Spleen (tissue), 7 donors: Measurements from ENCODE around the gene GOLGA2.

ENCODE experiments used
- POLR2A ChIP-seq, 3 donors: fragments of 450-650 bp; IDR thresholded peaks; one replicate each; pipeline ENCODE4 v1.5.1; 2017; ENCODE audit warnings: antibody characterized with exemption in 3 of 3, mild to moderate bottlenecking in 1 of 3
- TF ChIP-seq, protein P1 (sequence below), 11 experiments: fragments of 200-600 bp in 7 of 11; fragments of 450-650 bp in 4 of 11; sonication (generic) in 4 of 11; IDR thresholded peaks in 8 of 11; conservative IDR thresholded peaks in 3 of 11; 1 replicate in 7 of 11; 2 replicates in 4 of 11; pipeline versions ENCODE4 v1.4.0 to v1.8.0; 2016 to 2021; ENCODE audit warnings: antibody characterized with exemption in 11 of 11, inconsistent platforms in 4 of 11, mild to moderate bottlenecking in 1 of 11
- donor health status: DM: no; HTN: no; CAD: no; lungs with moderate emphysema.
- donor health status: DM: no; HTN: no; CAD: no.
- donor health status: DM: no; HTN: no; CAD: no.

DNA sequence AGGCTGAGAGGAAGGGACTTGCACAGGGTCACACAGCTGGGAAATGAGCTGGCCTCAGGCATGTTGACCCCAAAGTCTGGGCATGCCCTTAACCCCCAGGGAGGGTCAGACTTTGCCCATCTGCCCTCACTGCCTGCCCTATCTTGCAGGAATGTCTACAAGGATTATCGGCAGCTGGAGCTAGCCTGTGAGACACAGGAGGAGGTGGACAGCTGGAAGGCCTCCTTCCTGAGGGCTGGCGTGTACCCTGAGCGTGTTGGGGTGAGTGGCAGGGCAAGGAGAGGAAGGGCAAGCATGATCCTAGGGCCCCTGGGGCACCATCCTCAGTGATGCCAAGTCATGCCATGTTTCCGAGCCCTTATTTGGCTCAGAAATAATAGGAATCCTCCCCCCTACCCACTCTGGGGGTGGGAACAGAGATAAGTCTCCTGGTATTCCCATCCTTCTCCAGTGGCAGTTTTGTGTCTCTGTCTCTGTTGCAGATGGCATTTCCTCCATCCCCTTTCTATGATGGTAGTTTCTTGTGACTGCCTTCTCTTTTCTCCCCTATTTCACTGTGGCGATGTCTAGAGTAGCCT, 28.5 kb downstream of the GOLGA2 start:
- TF ChIP-seq, protein P1, sequence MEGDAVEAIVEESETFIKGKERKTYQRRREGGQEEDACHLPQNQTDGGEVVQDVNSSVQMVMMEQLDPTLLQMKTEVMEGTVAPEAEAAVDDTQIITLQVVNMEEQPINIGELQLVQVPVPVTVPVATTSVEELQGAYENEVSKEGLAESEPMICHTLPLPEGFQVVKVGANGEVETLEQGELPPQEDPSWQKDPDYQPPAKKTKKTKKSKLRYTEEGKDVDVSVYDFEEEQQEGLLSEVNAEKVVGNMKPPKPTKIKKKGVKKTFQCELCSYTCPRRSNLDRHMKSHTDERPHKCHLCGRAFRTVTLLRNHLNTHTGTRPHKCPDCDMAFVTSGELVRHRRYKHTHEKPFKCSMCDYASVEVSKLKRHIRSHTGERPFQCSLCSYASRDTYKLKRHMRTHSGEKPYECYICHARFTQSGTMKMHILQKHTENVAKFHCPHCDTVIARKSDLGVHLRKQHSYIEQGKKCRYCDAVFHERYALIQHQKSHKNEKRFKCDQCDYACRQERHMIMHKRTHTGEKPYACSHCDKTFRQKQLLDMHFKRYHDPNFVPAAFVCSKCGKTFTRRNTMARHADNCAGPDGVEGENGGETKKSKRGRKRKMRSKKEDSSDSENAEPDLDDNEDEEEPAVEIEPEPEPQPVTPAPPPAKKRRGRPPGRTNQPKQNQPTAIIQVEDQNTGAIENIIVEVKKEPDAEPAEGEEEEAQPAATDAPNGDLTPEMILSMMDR (IDR thresholded peaks at IDR 0.05 in 8 of 11, conservative IDR thresholded peaks at IDR 0.05 in 3 of 11) = no peak
- no peak for TF ChIP-seq POLR2A (IDR thresholded peaks at IDR 0.05)
